Thyroid gland (tissue), 4 donors: ENCODE measurements around the gene C8G.

Source experiments
- CTCF ChIP-seq, 6 experiments: fragments of 200-600 bp in 3 of 6; fragments of 450-650 bp in 3 of 6; sonication (generic) in 3 of 6; IDR thresholded peaks; one replicate each; pipeline ENCODE4 v1.5.1; 2016 to 2019; ENCODE audit warnings: antibody characterized with exemption in 6 of 6, mild to moderate bottlenecking in 2 of 6, inconsistent platforms in 1 of 6, moderate library complexity in 1 of 6
- POLR2A ChIP-seq, 2 donors: fragments of 450-650 bp; IDR thresholded peaks; one replicate each; pipeline ENCODE4 v1.6.1; 2017; ENCODE audit warnings: antibody characterized with exemption in 2 of 2, mild to moderate bottlenecking in 2 of 2, moderate library complexity in 1 of 2

- no peak for TF ChIP-seq POLR2A (IDR thresholded peaks at IDR 0.05)
- no peak for TF ChIP-seq CTCF (IDR thresholded peaks at IDR 0.05)
Observed at GRCh38 chr9:136901516-136902258, 43.4 kb upstream of the C8G start.
